NOMO-1 treated with dmso at 0.1 percent for 144 hours (cell line): ENCODE data around the gene IQUB.
"Not testable (repeated sequence)": the region's sequence is repeated elsewhere in the genome, so short reads cannot be mapped to it uniquely, and the experiment has no call there.

ENCODE experiments used
- DNase-seq: peaks from one replicate; lab custom pipeline; 2025; ENCODE audit not compliant: unreplicated experiment; lab: John Stamatoyannopoulos, UW

The IQUB gene

GRCh38 chr7:123494193-123494796, 40.1 kb downstream of the IQUB start:
- no peak for DNase-seq

- DNase-seq, result no peak
Measured at GRCh38 chr7:123492485-123492884, 41.9 kb downstream of the IQUB start.

GRCh38 chr7:123485721-123486120, 48.7 kb downstream of the IQUB start:
- no peak for DNase-seq

GRCh38 chr7:123485187-123485586, 49.2 kb downstream of the IQUB start:
- DNase-seq, result no peak

GRCh38 chr7:123484199-123484598, 50.2 kb downstream of the IQUB start:
- DNase-seq, result no peak

- no peak for DNase-seq
Measured at GRCh38 chr7:123480107-123480506, 54.3 kb downstream of the IQUB start.

GRCh38 chr7:123478056-123478455, 56.3 kb downstream of the IQUB start:
- not testable (repeated sequence) for DNase-seq

GRCh38 chr7:123472750-123473445, 61.5 kb downstream of the IQUB start:
- no peak for DNase-seq

GRCh38 chr7:123472327-123472726, 62.1 kb downstream of the IQUB start:
- no peak for DNase-seq

- no peak for DNase-seq
Measured at GRCh38 chr7:123468303-123468702, 66.1 kb downstream of the IQUB start.

GRCh38 chr7:123463890-123464289, 70.5 kb downstream of the IQUB start:
- DNase-seq, result no peak

GRCh38 chr7:123460616-123461015, 73.8 kb downstream of the IQUB start:
- DNase-seq, result no peak

- no peak for DNase-seq
Measured at GRCh38 chr7:123455965-123456470, 78.4 kb downstream of the IQUB start.

- DNase-seq, result no peak
Measured at GRCh38 chr7:123440101-123440548, 94.3 kb downstream of the IQUB start.

GRCh38 chr7:123439191-123439590, 95.2 kb downstream of the IQUB start:
- DNase-seq, result no peak

- no peak for DNase-seq
Measured at GRCh38 chr7:123437447-123437995, 96.9 kb downstream of the IQUB start.

GRCh38 chr7:123435080-123435700, 99.2 kb downstream of the IQUB start:
- no peak for DNase-seq

- no peak for DNase-seq
Measured at GRCh38 chr7:123433665-123434064, 100.7 kb downstream of the IQUB start.

GRCh38 chr7:123432601-123433000, 101.8 kb downstream of the IQUB start:
- DNase-seq, result no peak

GRCh38 chr7:123431075-123431614, 103.2 kb downstream of the IQUB start:
- no peak for DNase-seq

- no peak for DNase-seq
Measured at GRCh38 chr7:123425246-123425645, 109.1 kb downstream of the IQUB start.

- no peak for DNase-seq
Measured at GRCh38 chr7:123424463-123424862, 109.9 kb downstream of the IQUB start.
